H9 (cell line): ENCODE measurements around the gene ANGEL2. TPM values are rescaled to one million over a fixed set of nuclear protein-coding genes. Genes with fewer than 3 reads are reported as not detected.

Experiments used
- DNase-seq: peaks from one replicate; pipeline ENCODE4 v3.0.0-alpha.2; 2017
- H2AFZ ChIP-seq: one replicate; pipeline ENCODE4 v1.6.1; 2013; ENCODE audit warnings: mild to moderate bottlenecking, low read length, control low read depth, moderate library complexity
- H2AK5ac ChIP-seq: 2 replicates; pipeline ENCODE4 v1.6.1; 2013; ENCODE audit warnings: low read length, control low read depth, mixed read lengths; ENCODE audit not compliant: insufficient read length
- H2BK120ac ChIP-seq: one replicate; pipeline ENCODE4 v1.6.1; 2013; ENCODE audit warnings: low read depth, mild to moderate bottlenecking, low read length, control low read depth, inconsistent platforms; ENCODE audit not compliant: poor library complexity, severe bottlenecking
- H2BK12ac ChIP-seq: 2 replicates; pipeline ENCODE4 v1.6.1; 2013; ENCODE audit warnings: low read length, control low read depth, mixed read lengths, low read depth; ENCODE audit not compliant: insufficient read length
- H2BK15ac ChIP-seq: 2 replicates; pipeline ENCODE4 v1.6.1; 2013; ENCODE audit warnings: low read depth, low read length, control low read depth
- H2BK20ac ChIP-seq: one replicate; pipeline ENCODE4 v1.6.1; 2013; ENCODE audit warnings: low read depth, mild to moderate bottlenecking, low read length, control low read depth, inconsistent platforms; ENCODE audit not compliant: poor library complexity, severe bottlenecking
- H2BK5ac ChIP-seq: 2 replicates; pipeline ENCODE4 v1.6.1; 2013; ENCODE audit warnings: low read length, control low read depth, mixed read lengths; ENCODE audit not compliant: insufficient read length
- H3K14ac ChIP-seq: 2 replicates; pipeline ENCODE4 v1.6.1; 2013; ENCODE audit warnings: low read length, control low read depth; ENCODE audit not compliant: insufficient read depth
- H3K18ac ChIP-seq: 2 replicates; pipeline ENCODE4 v1.6.1; 2013; ENCODE audit warnings: low read depth, mild to moderate bottlenecking, mixed read lengths, low read length, control low read depth; ENCODE audit not compliant: insufficient read length
- H3K23ac ChIP-seq: 2 replicates; pipeline ENCODE4 v1.6.1; 2013; ENCODE audit warnings: low read length, control low read depth, mixed read lengths, low read depth; ENCODE audit not compliant: insufficient read length
- H3K23me2 ChIP-seq: 2 replicates; pipeline ENCODE4 v1.6.1; 2013; ENCODE audit warnings: low read depth, mild to moderate bottlenecking, mixed read lengths, low read length, control low read depth; ENCODE audit not compliant: insufficient read length, poor library complexity, severe bottlenecking
- H3K27ac ChIP-seq: 2 replicates; pipeline ENCODE4 v1.5.1; 2013; ENCODE audit warnings: low read length, control low read depth, mixed read lengths, low read depth; ENCODE audit not compliant: insufficient read length
- H3K27me3 ChIP-seq: 2 replicates; pipeline ENCODE4 v1.6.1; 2013; ENCODE audit warnings: low read length, control low read depth, inconsistent platforms; ENCODE audit not compliant: insufficient read depth
- H3K4ac ChIP-seq: 2 replicates; pipeline ENCODE4 v1.6.1; 2013; ENCODE audit warnings: low read depth, mild to moderate bottlenecking, control low read depth, inconsistent platforms, low read length, moderate library complexity
- H3K4me1 ChIP-seq: 2 replicates; pipeline ENCODE4 v1.6.1; 2013; ENCODE audit warnings: low read length, control low read depth, inconsistent platforms; ENCODE audit not compliant: insufficient read depth
- H3K4me2 ChIP-seq: 2 replicates; pipeline ENCODE4 v1.6.1; 2013; ENCODE audit warnings: low read length, control low read depth, mixed read lengths; ENCODE audit not compliant: insufficient read length, insufficient read depth
- H3K56ac ChIP-seq: 2 replicates; pipeline ENCODE4 v1.6.1; 2013; ENCODE audit warnings: low read depth, mild to moderate bottlenecking, mixed read lengths, low read length, control low read depth; ENCODE audit not compliant: insufficient read length
- H3K79me1 ChIP-seq: 2 replicates; pipeline ENCODE4 v1.6.1; 2013; ENCODE audit warnings: low read depth, mild to moderate bottlenecking, moderate library complexity, low read length, control low read depth, inconsistent platforms; ENCODE audit not compliant: insufficient read depth, poor library complexity, severe bottlenecking
- H3K79me2 ChIP-seq: 2 replicates; pipeline ENCODE4 v1.6.1; 2013; ENCODE audit warnings: low read length, control low read depth, inconsistent platforms; ENCODE audit not compliant: insufficient read depth
- H3K9ac ChIP-seq: 2 replicates; pipeline ENCODE4 v1.6.1; 2013; ENCODE audit warnings: low read length, control low read depth, mixed read lengths; ENCODE audit not compliant: insufficient read length; ENCODE audit errors: extremely low read depth
- H3K9me3 ChIP-seq: one replicate; pipeline ENCODE4 v1.6.1; 2013; ENCODE audit warnings: low read depth, low read length, inconsistent platforms; ENCODE audit not compliant: control insufficient read depth
- H3T11ph ChIP-seq: one replicate; pipeline ENCODE4 v1.6.1; 2013; ENCODE audit warnings: mild to moderate bottlenecking, low read length, control low read depth, inconsistent platforms
- H4K20me1 ChIP-seq: one replicate; pipeline ENCODE4 v1.6.1; 2013; ENCODE audit not compliant: control insufficient read depth, insufficient read length, insufficient read depth
- H4K5ac ChIP-seq: 2 replicates; pipeline ENCODE4 v1.6.1; 2013; ENCODE audit warnings: low read depth, mild to moderate bottlenecking, mixed read lengths, low read length, control low read depth; ENCODE audit not compliant: insufficient read length
- H4K8ac ChIP-seq: replicated peaks from 2 replicates; pipeline ENCODE4 v1.6.1; 2013; ENCODE audit warnings: low read length, control low read depth, mixed read lengths, low read depth; ENCODE audit not compliant: insufficient read length
- H4K91ac ChIP-seq: 2 replicates; pipeline ENCODE4 v1.6.1; 2013; ENCODE audit warnings: low read depth, mild to moderate bottlenecking, moderate library complexity, mixed read lengths, low read length, control low read depth; ENCODE audit not compliant: insufficient read length
- H3K27ac Mint-ChIP-seq, 3 experiments: 2 replicates in 2 of 3; 3 replicates in 1 of 3; pipeline ENCODE4 v1.8.0; 2020 to 2021; ENCODE audit warnings: mixed read lengths in 3 of 3, mild to moderate bottlenecking in 1 of 3, moderate library complexity in 1 of 3
- H3K27me3 Mint-ChIP-seq: 2 replicates; pipeline ENCODE4 v1.8.0; 2021; ENCODE audit warnings: low read depth, mild to moderate bottlenecking, moderate library complexity, mixed read lengths
- H3K36me3 Mint-ChIP-seq, 3 experiments: 2 replicates in 2 of 3; 3 replicates in 1 of 3; pipeline ENCODE4 v1.8.0; 2020 to 2021; ENCODE audit warnings: low read depth in 3 of 3, mixed read lengths in 3 of 3; ENCODE audit not compliant: insufficient read depth in 1 of 3
- H3K4me1 Mint-ChIP-seq, 2 experiments: 2 replicates each; pipeline ENCODE4 v1.8.0; 2020; ENCODE audit warnings: mixed read lengths in 2 of 2
- H3K4me3 Mint-ChIP-seq, 2 experiments: 2 replicates in 1 of 2; 3 replicates in 1 of 2; pipeline ENCODE4 v1.8.0; 2020 to 2021; ENCODE audit warnings: mild to moderate bottlenecking in 2 of 2, mixed read lengths in 2 of 2, moderate library complexity in 1 of 2
- H3K9me3 Mint-ChIP-seq, 2 experiments: 2 replicates in 1 of 2; 3 replicates in 1 of 2; pipeline ENCODE4 v1.8.0; 2020; ENCODE audit warnings: mild to moderate bottlenecking in 2 of 2, mixed read lengths in 2 of 2, moderate library complexity in 1 of 2
- WGBS: extraction: QIAGEN DNeasy Blood & Tissue Kit; methylation state at CpG from one replicate; pipeline ENCODE4 v1.1.7; 2013; ENCODE audit warnings: missing lambda C conversion rate, low lambda C conversion rate, mixed read lengths; ENCODE audit not compliant: insufficient read length; ENCODE audit errors: extremely low coverage; 5-methylcytosine and 5-hydroxymethylcytosine counted together
- total RNA-seq: library from RNA; stranded (reverse); gene quantifications from 2 replicates; pipeline ENCODE4 v1.2.1, GENCODE V29; 2021
- TF ChIP-seq, protein P1 (sequence below): fragments of 200-600 bp; sonication (generic); conservative IDR thresholded peaks from 3 replicates; pipeline ENCODE4 v1.8.0; 2021; ENCODE audit warnings: antibody characterized with exemption, mild to moderate bottlenecking

Gene ANGEL2
- total RNA-seq, 1 experiment from 2014 or later = 47.8 TPM

DNA sequence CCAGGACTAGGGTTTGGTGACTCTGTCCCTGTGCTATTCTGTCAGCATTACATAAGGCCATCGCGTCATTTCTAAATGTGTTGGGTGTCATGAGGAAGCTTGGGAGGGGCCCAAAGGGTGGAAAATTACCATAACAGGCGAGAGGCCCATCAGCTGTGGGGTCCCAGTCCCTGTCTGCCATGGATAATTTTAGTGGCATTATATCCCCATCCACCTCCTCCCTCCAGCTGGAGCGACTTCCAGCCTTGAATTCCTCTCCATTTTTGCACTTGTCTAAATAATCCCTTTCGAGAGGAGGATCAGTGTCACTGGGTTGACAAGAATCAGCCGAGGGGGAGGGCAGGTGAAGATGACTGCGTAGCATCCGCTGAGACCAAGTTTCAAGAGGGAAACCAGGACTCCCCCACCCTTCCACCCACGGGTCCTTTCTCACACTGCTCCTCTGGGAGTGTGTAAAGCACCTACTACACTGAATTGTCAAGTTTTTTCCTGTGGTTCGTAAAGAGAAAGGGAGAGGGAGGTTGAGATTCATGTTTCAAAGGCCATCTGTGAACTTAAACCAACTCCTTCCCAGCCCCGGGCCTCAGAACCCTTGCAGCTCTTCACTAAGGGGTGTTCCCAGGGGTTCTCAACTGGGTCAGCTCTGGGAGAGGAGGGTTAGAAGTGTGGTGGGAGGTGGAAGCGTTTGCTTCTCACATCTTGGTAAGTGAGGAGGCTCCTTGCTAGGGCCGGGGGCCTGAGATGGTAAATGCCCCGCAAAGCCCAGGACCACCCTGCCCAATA, 36.1 kb downstream of the ANGEL2 start:
- Histone ChIP-seq H2AFZ (no peak overlapping the region), H2BK5ac (no peak overlapping the region), H2AK5ac (no peak overlapping the region), H3K18ac (no peak overlapping the region), H4K5ac (no peak overlapping the region), H2BK120ac (no peak overlapping the region), H3K4ac (no peak overlapping the region), H4K91ac (no peak overlapping the region), H3K4me2 (no peak overlapping the region), H3K27me3 (no peaks in the 10 kb centered on the region), H4K8ac (no peak overlapping the region), H3K23me2 (no peaks in the 10 kb centered on the region), H3K27ac (no peak overlapping the region), H3K14ac (no peak overlapping the region), H3K9me3 (no peaks in the 10 kb centered on the region), H3K79me2 (no peaks in the 10 kb centered on the region), H3K56ac (no peak overlapping the region), H3K23ac (no peak overlapping the region), H3K79me1 (no peaks in the 10 kb centered on the region), H2BK20ac (no peak overlapping the region), H3T11ph (no peak overlapping the region), H2BK15ac (no peak overlapping the region), H4K20me1 (no peaks in the 10 kb centered on the region), H3K4me1 (peaks cover 7% of the 10 kb centered on the region; the same call in 1 of the 2 replicates), H2BK12ac (no peak overlapping the region), H3K9ac (no peak overlapping the region)
- Mint-ChIP-seq H3K9me3 (no peaks in the 10 kb centered on the region), H3K4me3 (no peak overlapping the region), H3K36me3 (peaks cover 67 to 99% (median 67%) of the 10 kb centered on the region in 3 experiments), H3K27me3 (no peaks in the 10 kb centered on the region; the same call in 1 of the 2 replicates), H3K27ac (peak overlapping the region in 1 of 3 experiments; percentile 65; a peak in 3 of 7 replicates), H3K4me1 (peaks cover 47 to 51% of the 10 kb centered on the region in 2 experiments)
- DNase-seq = peak; percentile 23
- WGBS = no CpG with 5 or more reads among the region's 14 CpGs
- TF ChIP-seq, protein P1, sequence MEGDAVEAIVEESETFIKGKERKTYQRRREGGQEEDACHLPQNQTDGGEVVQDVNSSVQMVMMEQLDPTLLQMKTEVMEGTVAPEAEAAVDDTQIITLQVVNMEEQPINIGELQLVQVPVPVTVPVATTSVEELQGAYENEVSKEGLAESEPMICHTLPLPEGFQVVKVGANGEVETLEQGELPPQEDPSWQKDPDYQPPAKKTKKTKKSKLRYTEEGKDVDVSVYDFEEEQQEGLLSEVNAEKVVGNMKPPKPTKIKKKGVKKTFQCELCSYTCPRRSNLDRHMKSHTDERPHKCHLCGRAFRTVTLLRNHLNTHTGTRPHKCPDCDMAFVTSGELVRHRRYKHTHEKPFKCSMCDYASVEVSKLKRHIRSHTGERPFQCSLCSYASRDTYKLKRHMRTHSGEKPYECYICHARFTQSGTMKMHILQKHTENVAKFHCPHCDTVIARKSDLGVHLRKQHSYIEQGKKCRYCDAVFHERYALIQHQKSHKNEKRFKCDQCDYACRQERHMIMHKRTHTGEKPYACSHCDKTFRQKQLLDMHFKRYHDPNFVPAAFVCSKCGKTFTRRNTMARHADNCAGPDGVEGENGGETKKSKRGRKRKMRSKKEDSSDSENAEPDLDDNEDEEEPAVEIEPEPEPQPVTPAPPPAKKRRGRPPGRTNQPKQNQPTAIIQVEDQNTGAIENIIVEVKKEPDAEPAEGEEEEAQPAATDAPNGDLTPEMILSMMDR = no peak
